Endodermal cell (in vitro differentiated cells): Measurements from ENCODE around the gene EEA1. TPM values are rescaled to one million over a fixed set of nuclear protein-coding genes. Genes with fewer than 3 reads are reported as not detected.

Source experiments
- DNase-seq: peaks from one replicate; pipeline ENCODE4 v3.0.0-alpha.2; 2017
- H3K27ac ChIP-seq: 2 replicates; pipeline ENCODE4 v1.5.1; 2013; ENCODE audit warnings: mild to moderate bottlenecking, low read depth, low read length, moderate library complexity
- H3K27me3 ChIP-seq: 2 replicates; pipeline ENCODE4 v1.6.1; 2013; ENCODE audit warnings: mild to moderate bottlenecking, low read length, moderate library complexity; ENCODE audit not compliant: insufficient read depth, control insufficient read depth, poor library complexity, severe bottlenecking
- H3K36me3 ChIP-seq: 2 replicates; pipeline ENCODE4 v1.7.0; 2013; ENCODE audit warnings: mild to moderate bottlenecking, low read length, moderate library complexity; ENCODE audit not compliant: control insufficient read depth, insufficient read depth
- H3K4me1 ChIP-seq: one replicate; pipeline ENCODE4 v1.7.0; 2013; ENCODE audit warnings: low read length; ENCODE audit not compliant: control insufficient read depth, insufficient read depth
- H3K4me3 ChIP-seq: 2 replicates; pipeline ENCODE4 v1.5.1; 2013; ENCODE audit warnings: mild to moderate bottlenecking, low read length, moderate library complexity
- H3K9ac ChIP-seq: 2 replicates; pipeline ENCODE4 v1.6.1; 2013; ENCODE audit warnings: mild to moderate bottlenecking, low read length, moderate library complexity; ENCODE audit not compliant: poor library complexity, severe bottlenecking; ENCODE audit errors: extremely low read depth
- H3K9me3 ChIP-seq: 2 replicates; pipeline ENCODE4 v1.6.1; 2013; ENCODE audit warnings: mild to moderate bottlenecking, low read length, moderate library complexity; ENCODE audit not compliant: control insufficient read depth
- H3K27ac Mint-ChIP-seq: 2 replicates; pipeline ENCODE4 v1.8.0; 2020; ENCODE audit warnings: mixed read lengths
- H3K27me3 Mint-ChIP-seq: 2 replicates; pipeline ENCODE4 v1.8.0; 2021; ENCODE audit warnings: mild to moderate bottlenecking, mixed read lengths; ENCODE audit not compliant: insufficient read depth
- H3K36me3 Mint-ChIP-seq: 2 replicates; pipeline ENCODE4 v1.8.0; 2020; ENCODE audit warnings: low read depth, mixed read lengths
- H3K4me1 Mint-ChIP-seq: 2 replicates; pipeline ENCODE4 v1.8.0; 2020; ENCODE audit warnings: mixed read lengths
- H3K4me3 Mint-ChIP-seq: 2 replicates; pipeline ENCODE4 v1.8.0; 2020; ENCODE audit warnings: mild to moderate bottlenecking, moderate library complexity, mixed read lengths
- H3K9me3 Mint-ChIP-seq: 2 replicates; pipeline ENCODE4 v1.8.0; 2020; ENCODE audit warnings: mild to moderate bottlenecking, mixed read lengths
- WGBS, 2 experiments: methylation state at CpG; one replicate each; pipeline versions ENCODE4 v1.1.5 to v1.1.7; 2013; ENCODE audit warnings: missing lambda C conversion rate in 2 of 2, mixed read lengths in 1 of 2; ENCODE audit not compliant: insufficient coverage in 1 of 2, insufficient read length in 1 of 2; 5-methylcytosine and 5-hydroxymethylcytosine counted together
- total RNA-seq, 2 donors: library from RNA; stranded (reverse); fragmentation: NEBNext Ultra II Directional in 1 of 2; extraction: Animal tissue kit (Norgen Biotek cat#: 25700) in 1 of 2; gene quantifications; 2 replicates in 1 of 2; 3 replicates in 1 of 2; pipeline ENCODE4 v1.2.1, GENCODE V29; 2021
- TF ChIP-seq, protein P1 (sequence below): fragments of 200-600 bp; sonication (generic); conservative IDR thresholded peaks from 2 replicates; pipeline ENCODE4 v1.5.0; 2021; ENCODE audit warnings: antibody characterized with exemption, mild to moderate bottlenecking

Gene EEA1
- total RNA-seq, 2 donors from 2014 or later = 28.2 to 32.5 TPM

DNA sequence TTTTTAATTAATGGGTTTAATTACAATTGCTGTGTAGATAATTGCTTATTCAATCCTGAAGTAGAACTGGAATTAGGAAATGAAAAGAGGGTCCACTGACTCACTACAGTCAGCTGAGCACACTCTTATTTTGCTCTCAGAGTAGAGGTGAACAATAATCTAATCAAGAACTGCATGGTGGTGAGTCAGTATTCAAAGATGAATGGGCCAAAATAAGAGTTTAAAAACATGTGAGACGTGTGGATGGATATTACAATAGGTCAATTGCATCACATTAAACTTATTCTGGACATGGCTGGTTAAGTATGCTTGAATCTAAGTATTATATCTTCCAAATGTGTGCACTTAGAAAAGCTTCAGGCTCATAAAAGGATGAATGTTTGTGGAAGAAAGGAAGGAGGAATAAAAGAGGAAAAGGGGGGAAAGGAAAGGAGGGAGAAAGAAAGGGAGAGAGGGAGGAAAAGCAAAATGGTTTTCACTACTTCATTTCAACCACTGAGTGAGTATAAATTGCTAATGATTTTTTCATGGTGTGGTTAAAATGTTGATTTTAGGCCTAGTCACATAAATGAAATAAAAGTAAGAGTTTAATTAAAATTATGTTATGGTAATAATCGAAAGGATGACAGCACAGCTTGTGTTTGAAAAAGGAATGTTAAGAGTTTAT, 27.0 kb upstream of the EEA1 start:
- Histone ChIP-seq H3K27me3 (no peaks in the 10 kb centered on the region), H3K4me1 (no peaks in the 10 kb centered on the region), H3K4me3 (no peak overlapping the region), H3K9ac (no peak overlapping the region), H3K9me3 (peaks cover 29% of the 10 kb centered on the region), H3K27ac (no peak overlapping the region), H3K36me3 (no peaks in the 10 kb centered on the region)
- DNase-seq = no peak
- Mint-ChIP-seq H3K4me1 (peaks cover 5% of the 10 kb centered on the region), H3K4me3 (no peak overlapping the region), H3K27me3 (no peaks in the 10 kb centered on the region), H3K36me3 (no peaks in the 10 kb centered on the region), H3K27ac (no peak overlapping the region), H3K9me3 (peaks cover 29% of the 10 kb centered on the region)
- TF ChIP-seq, protein P1, sequence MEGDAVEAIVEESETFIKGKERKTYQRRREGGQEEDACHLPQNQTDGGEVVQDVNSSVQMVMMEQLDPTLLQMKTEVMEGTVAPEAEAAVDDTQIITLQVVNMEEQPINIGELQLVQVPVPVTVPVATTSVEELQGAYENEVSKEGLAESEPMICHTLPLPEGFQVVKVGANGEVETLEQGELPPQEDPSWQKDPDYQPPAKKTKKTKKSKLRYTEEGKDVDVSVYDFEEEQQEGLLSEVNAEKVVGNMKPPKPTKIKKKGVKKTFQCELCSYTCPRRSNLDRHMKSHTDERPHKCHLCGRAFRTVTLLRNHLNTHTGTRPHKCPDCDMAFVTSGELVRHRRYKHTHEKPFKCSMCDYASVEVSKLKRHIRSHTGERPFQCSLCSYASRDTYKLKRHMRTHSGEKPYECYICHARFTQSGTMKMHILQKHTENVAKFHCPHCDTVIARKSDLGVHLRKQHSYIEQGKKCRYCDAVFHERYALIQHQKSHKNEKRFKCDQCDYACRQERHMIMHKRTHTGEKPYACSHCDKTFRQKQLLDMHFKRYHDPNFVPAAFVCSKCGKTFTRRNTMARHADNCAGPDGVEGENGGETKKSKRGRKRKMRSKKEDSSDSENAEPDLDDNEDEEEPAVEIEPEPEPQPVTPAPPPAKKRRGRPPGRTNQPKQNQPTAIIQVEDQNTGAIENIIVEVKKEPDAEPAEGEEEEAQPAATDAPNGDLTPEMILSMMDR = no peak
- 76% methylated on average over 2 of the region's 2 CpGs; no CpG with 5 or more reads in 1 of the 2 experiments for WGBS, 2 experiments

DNA sequence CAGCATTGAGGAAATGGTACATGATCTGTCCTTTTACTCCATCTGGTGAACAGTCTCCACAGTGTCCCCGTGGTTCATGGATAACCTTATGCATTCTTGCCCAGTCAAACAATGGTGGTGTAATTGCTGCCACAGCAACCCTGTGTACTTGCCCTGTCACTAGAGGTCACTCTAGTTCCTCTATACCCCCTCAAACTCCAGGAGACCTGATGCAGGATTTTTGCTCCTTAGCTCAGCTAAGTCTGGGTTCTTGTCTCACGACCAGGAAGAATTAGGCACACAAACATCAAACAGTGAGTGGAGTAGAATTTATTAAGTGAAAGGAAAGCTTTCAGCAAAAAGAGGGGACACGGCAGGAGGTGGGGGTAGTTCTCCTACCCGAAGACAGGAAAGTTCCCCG, 24.7 kb upstream of the EEA1 start:
- H3K36me3 Mint-ChIP-seq = no peaks in the 10 kb centered on the region
- Histone ChIP-seq H3K27me3 (no peaks in the 10 kb centered on the region), H3K36me3 (no peaks in the 10 kb centered on the region), H3K9ac (no peak overlapping the region), H3K9me3 (peaks cover 29% of the 10 kb centered on the region), H3K27ac (no peak overlapping the region), H3K4me1 (no peaks in the 10 kb centered on the region), H3K4me3 (peak overlapping the region; percentile 58)
- peaks cover 2% of the 10 kb centered on the region for H3K4me1 Mint-ChIP-seq
- 77 to 86% methylated on average over 3 to 5 of the region's 5 CpGs for WGBS, 2 experiments
- H3K9me3 Mint-ChIP-seq = peaks cover 29% of the 10 kb centered on the region
- no peak for DNase-seq
- H3K27me3 Mint-ChIP-seq = no peaks in the 10 kb centered on the region
- TF ChIP-seq, protein P1 = peak; percentile 28
- H3K4me3 Mint-ChIP-seq = no peak overlapping the region
- no peak overlapping the region for H3K27ac Mint-ChIP-seq

DNA sequence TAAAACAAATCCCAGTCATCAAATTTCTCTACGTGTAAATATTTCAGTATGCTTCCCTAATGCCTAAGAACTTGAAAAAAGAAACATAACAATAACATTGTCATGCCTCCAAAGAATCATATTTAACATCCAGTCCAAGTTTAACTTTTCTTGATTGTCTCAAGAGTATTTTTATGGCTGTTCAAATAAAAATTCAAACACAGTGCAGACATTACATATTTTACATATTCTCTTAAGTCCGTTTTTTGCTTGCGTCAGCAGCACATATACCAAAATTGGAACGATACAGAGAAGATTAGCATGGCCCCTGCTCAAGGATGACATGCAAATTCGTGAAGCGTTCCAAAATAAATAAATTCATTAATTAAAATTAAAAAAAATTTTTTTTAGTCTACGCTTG, 23.3 kb upstream of the EEA1 start:
- 84 to 99% methylated on average over 3 to 6 of the region's 7 CpGs for WGBS, 2 experiments
- no peaks in the 10 kb centered on the region for H3K36me3 Mint-ChIP-seq
- no peak for DNase-seq
- H3K9me3 Mint-ChIP-seq = peaks cover 27% of the 10 kb centered on the region
- no peak overlapping the region for H3K9ac ChIP-seq
- no peaks in the 10 kb centered on the region for H3K36me3 ChIP-seq
- no peak overlapping the region for H3K27ac Mint-ChIP-seq
- no peaks in the 10 kb centered on the region for H3K4me1 Mint-ChIP-seq
- H3K4me3 Mint-ChIP-seq = no peak overlapping the region
- no peaks in the 10 kb centered on the region for H3K27me3 ChIP-seq
- H3K27me3 Mint-ChIP-seq = no peaks in the 10 kb centered on the region
- peaks cover 25% of the 10 kb centered on the region for H3K9me3 ChIP-seq
- no peaks in the 10 kb centered on the region for H3K4me1 ChIP-seq
- H3K4me3 ChIP-seq = no peak overlapping the region
- H3K27ac ChIP-seq = no peak overlapping the region
- TF ChIP-seq, protein P1 = no peak
